Sciatic nerve (tissue), 2 donors: Measurements from ENCODE around the gene HNRNPDL. TPM values are rescaled to one million over a fixed set of nuclear protein-coding genes. Genes with fewer than 3 reads are reported as not detected.
A peak's percentile ranks its signal among the peaks of the same experiment; 100 is the strongest.
"Not testable (repeated sequence)": the region's sequence is repeated elsewhere in the genome, so short reads cannot be mapped to it uniquely, and the experiment has no call there.

Experiments
- ATAC-seq: fragments of 200-7000 bp; cut with Tn5 transposase; one replicate; pipeline ENCODE4 v1.9.1; 2020; ENCODE audit warnings: mild to moderate bottlenecking, moderate library complexity
- DNase-seq: peaks from one replicate; pipeline ENCODE4 v3.0.0-alpha.2; 2020; ENCODE audit warnings: low spot score
- intact Hi-C: fragments of 100-400 bp; cut with DNase I; formaldehyde crosslinking; loops from one replicate; pipeline ENCODE4 v1.14.2; 2022
- total RNA-seq: library from RNA; stranded (reverse); fragmentation: NEBNext Ultra II Directional; extraction: Animal tissue kit (Norgen Biotek cat#: 25700); gene quantifications from one replicate; pipeline ENCODE4 v1.2.1, GENCODE V29; 2021
- donor health status: DM: no; HTN: no; CAD: no.
- donor health status: DM: no; HTN: no; CAD: no.

The HNRNPDL gene
- total RNA-seq, 1 donor from 2014 or later = 238 TPM

GRCh38 chr4:82402196-82402775 lies 28.0 kb downstream of the HNRNPDL start:
- intact Hi-C loops = no loop called here
- DNase-seq (no peak), ATAC-seq (no peak)

DNA sequence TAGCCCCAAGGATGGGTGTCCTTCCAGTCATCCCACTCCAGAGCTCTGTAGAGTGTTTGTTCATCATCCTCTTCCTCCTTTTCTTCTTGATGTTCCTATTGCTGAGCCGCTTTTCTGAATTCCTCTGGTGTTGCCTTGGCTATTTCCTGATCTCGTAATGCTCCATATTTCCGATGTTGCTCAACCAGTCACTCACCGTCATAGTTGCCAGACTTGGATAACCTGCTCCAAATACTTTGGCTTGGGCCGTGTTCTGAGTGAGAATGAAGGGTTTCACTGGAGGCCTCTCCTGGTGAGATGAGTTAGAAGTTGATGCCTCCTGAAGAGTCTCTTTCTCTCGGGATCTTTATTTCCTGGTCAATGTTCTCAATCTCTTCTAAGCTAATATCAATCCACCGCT lies 28.7 kb downstream of the HNRNPDL start:
- DNase-seq = no peak
- intact Hi-C loops = no loop called here
- ATAC-seq = no peak

GRCh38 chr4:82398263-82398662 lies 32.0 kb downstream of the HNRNPDL start:
- intact Hi-C loops = no loop called here
- ATAC-seq (no peak), DNase-seq (no peak)

- no peak for DNase-seq
- intact Hi-C loops = no loop called here
- no peak for ATAC-seq
Observed at GRCh38 chr4:82397527-82397926, 32.7 kb downstream of the HNRNPDL start.

GRCh38 chr4:82394896-82395295 lies 35.4 kb downstream of the HNRNPDL start:
- DNase-seq (no peak), ATAC-seq (no peak)
- intact Hi-C loops = no loop called here

DNA sequence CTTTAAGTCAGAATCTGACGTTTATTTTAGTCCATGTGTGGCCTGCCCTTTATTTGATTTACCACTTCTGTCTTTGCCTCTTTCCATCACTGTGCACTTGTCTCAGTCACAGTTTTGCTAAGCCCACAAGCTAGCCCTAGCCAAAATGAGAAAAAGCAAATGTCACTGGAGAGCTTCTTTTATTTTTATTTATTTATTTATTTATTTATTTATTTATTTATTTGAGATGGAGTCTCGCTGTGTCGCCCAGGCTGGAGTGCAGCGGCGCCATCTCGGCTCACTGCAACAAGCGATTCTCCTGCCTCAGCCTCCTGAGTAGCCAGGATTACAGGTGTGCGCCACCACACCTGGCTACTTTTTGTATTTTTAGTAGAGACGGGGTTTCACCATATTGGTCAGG lies 40.2 kb downstream of the HNRNPDL start:
- intact Hi-C loops, ATAC-seq, DNase-seq: not testable (repeated sequence)

GRCh38 chr4:82388405-82388804 lies 41.9 kb downstream of the HNRNPDL start:
- ATAC-seq = no peak
- intact Hi-C loops = no loop called here
- DNase-seq = no peak

DNA sequence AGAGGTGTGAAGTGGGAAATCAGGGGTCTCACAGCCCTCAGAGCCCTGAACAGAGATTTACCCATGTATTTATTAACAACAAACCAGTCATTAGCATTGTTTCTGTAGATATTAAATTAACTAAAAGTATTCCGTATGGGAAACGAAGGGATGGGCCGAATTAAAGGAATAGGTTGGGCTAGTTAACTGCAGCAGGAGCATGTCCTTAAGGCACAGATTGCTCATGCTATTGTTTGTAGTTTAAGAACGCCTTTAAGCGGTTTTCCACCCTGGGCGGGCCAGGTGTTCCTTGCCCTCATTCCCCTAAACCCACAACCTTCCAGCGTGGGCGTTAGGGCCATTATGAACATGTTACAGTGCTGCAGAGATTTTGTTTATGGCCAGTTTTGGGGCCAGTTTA lies 44.0 kb downstream of the HNRNPDL start:
- intact Hi-C loops, DNase-seq, ATAC-seq: not testable (repeated sequence)

DNA sequence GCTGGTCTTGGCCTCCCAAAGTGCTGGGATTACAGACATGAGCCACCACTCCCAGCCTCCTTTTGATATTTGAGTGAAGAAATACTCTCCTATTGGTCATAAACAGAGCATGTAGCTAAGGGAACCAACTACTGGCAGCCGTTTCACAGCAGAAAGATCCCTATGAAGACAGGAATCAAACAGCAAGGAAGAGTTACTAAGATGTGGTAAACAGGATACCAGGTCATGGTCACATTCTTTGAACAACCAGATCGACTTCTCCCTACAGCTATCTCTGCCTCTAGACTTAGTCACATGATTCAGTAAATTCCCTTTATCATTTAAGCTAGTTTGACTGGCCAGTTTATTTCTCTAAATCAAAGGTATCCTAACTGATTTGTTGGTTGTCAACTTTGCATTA lies 47.5 kb downstream of the HNRNPDL start:
- DNase-seq (no peak), ATAC-seq (no peak)
- intact Hi-C loops = loop anchor here (5.0 kb wide), 1 partner anchor 420 kb away; no protein-coding TSS in a partner anchor

DNA sequence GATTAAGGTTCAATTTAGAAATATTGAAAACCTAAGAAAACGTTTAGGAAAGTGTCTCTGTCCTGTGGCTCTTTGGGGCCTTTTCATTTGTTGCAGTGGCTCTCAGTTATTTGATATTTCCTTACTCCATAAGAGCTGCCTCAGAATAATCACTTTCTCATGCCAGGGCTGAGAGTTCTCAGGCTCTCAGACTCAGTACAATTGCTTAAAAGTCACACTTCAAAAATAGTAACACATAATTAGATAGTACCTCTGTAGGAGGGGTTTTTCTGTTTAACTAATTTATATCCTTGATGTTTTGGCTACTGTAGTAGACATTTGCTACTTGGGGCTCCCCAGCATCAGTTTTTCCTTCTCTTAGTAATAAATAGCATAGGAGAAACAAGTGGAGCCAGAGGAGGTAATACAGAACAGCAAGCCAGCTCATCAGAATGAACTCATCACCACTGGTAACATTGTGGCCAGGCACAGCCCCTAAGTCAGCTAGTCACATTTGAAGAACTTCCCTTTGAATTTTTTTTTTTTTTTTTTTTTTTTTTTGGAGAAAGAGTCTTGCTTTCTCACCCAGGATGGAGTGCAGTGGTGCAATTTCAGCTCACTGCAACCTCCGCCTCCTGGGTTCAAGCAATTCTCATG lies 48.5 kb downstream of the HNRNPDL start:
- ATAC-seq (no peak), DNase-seq (no peak)
- intact Hi-C loops = loop anchor here (5.0 kb wide), 1 partner anchor 421 kb away; no protein-coding TSS in a partner anchor

DNA sequence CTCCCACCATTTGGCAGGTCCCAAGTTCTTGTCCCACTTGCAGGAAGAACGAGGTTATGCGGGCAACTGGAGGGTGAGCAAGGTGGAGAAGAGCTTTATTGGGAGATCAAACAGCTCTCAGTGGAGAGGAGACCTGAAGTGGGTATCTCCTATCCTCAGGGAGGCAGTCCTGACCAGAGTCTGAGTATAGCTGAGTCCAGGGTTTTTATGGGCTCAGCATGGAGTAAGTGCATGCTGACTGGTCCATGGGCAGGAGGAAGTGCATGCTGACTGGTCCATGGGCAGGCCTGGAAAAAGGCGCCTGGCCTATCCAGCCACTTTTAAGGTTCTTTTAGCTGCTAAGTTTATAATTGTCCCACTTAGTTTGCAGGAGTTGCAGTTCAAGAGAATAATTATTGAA lies 49.0 kb downstream of the HNRNPDL start:
- ATAC-seq (no peak), DNase-seq (no peak)
- intact Hi-C loops = loop anchor here (5.0 kb wide), 1 partner anchor 421 kb away; no protein-coding TSS in a partner anchor

- intact Hi-C loops = loop anchor here (5.0 kb wide), 1 partner anchor 421 kb away; no protein-coding TSS in a partner anchor
- no peak for DNase-seq
- no peak for ATAC-seq
Observed at GRCh38 chr4:82380831-82381230, 49.4 kb downstream of the HNRNPDL start.

DNA sequence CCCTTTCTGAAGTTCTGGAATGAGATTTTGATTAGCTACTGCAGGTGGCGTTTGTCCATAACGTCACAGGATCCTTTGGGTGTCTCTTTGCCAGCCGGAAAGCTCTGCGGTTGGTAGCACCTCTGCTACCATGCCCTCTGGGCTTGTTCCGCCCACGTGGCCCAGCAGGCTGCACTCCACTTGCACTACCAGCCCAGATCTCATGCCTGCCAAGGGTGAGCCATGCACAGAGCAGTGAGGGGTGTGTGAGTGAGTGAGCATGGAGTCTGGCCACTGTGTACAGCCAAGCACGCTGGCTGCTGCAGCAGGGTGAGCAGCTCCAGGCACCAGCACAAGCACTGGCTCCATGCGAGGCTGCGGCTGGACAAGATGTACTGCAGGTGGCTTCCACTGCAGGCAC lies 49.9 kb downstream of the HNRNPDL start:
- intact Hi-C loops = loop anchor here (5.0 kb wide), 1 partner anchor 422 kb away; no protein-coding TSS in a partner anchor
- no peak for DNase-seq
- peak; percentile 55 for ATAC-seq

GRCh38 chr4:82376109-82376508 lies 54.2 kb downstream of the HNRNPDL start:
- ATAC-seq (no peak), DNase-seq (no peak)
- intact Hi-C loops = loop anchor here (10.0 kb wide), 1 partner anchor 49 kb away; no protein-coding TSS in a partner anchor

GRCh38 chr4:82373816-82374625 lies 56.2 kb downstream of the HNRNPDL start, which contains the start of gene HNRNPD:
TSS of gene HNRNPD (minus strand) at chr4:82373991. CDS start at chr4:82373678, 313 bp downstream.
- intact Hi-C loops = loop anchor here (10.0 kb wide), 1 partner anchor 51 kb away; no protein-coding TSS in a partner anchor
- DNase-seq (peak; percentile 98), ATAC-seq (peak; percentile 99)

GRCh38 chr4:82373486-82373815 lies 56.8 kb downstream of the HNRNPDL start:
- no peak for DNase-seq
- ATAC-seq = no peak
- intact Hi-C loops = loop anchor here (10.0 kb wide), 1 partner anchor 51 kb away; no protein-coding TSS in a partner anchor
